K562 (cell line): ENCODE results near the gene IDH2. TPM values are rescaled to one million over a fixed set of nuclear protein-coding genes. Genes with fewer than 3 reads are reported as not detected.

Experiments
- ATAC-seq: fragments of 200-7000 bp; cut with Tn5 transposase; 3 replicates; pipeline ENCODE4 v1.9.1; 2020; ENCODE audit warnings: moderate library complexity
- BruUV-seq: library from RNA; stranded (reverse); fragments of 400-500 nt; replicated peaks from 2 replicates; lab custom pipeline; 2021; lab: Mats Ljungman, UMichigan
- CTCF ChIA-PET: fragments of 300-600 bp; formaldehyde crosslinking; extraction: SDS; loops from one replicate; lab custom pipeline; 2021; ENCODE audit warnings: low intra/inter-chr PET ratio; lab: Yijun Ruan, JAX
- POLR2A ChIA-PET: fragments of 300-600, 350-650 bp; sonication (Branson Sonifier 250); formaldehyde crosslinking; extraction: SDS; loops from one replicate; lab custom pipeline; 2021; ENCODE audit warnings: antibody characterized with exemption, inconsistent platforms; lab: Yijun Ruan, JAX
- DNase-seq, 4 experiments: peaks; one replicate each; pipeline versions ENCODE4 v3.0.0 to v3.0.0-alpha.2; 2011 to 2018; ENCODE audit warnings: low spot score in 3 of 4, mixed read lengths in 3 of 4; ENCODE audit errors: extremely low read depth in 1 of 4
- FAIRE-seq: peaks from 2 replicates; lab custom pipeline; 2011; peaks lifted over from hg19 to GRCh38; lab: Jason Lieb, UNC
- H2AFZ ChIP-seq: 2 replicates; pipeline ENCODE4 v1.6.0; 2011; ENCODE audit warnings: low read depth, low read length, control low read depth, inconsistent platforms
- H3K27ac ChIP-seq: fragments of 200-600 bp; 3 replicates; pipeline ENCODE4 v1.8.0; 2011; ENCODE audit warnings: low read depth, mild to moderate bottlenecking, control low read depth, inconsistent platforms, low read length, moderate library complexity, mixed read lengths; ENCODE audit errors: extremely low read depth
- H3K27me3 ChIP-seq, 2 experiments: fragments of 300-600 bp in 1 of 2; 2 replicates in 1 of 2; 3 replicates in 1 of 2; pipeline versions ENCODE4 v1.6.0 to v1.8.0; 2011; ENCODE audit warnings: inconsistent platforms in 2 of 2, low read length in 2 of 2, mild to moderate bottlenecking in 1 of 2, mixed read lengths in 1 of 2, moderate library complexity in 1 of 2; ENCODE audit not compliant: control insufficient read depth in 2 of 2, insufficient read depth in 2 of 2
- H3K36me3 ChIP-seq: fragments of 300-600 bp; 3 replicates; pipeline ENCODE4 v1.8.0; 2011; ENCODE audit warnings: mild to moderate bottlenecking, low read length, inconsistent platforms; ENCODE audit not compliant: control insufficient read depth, insufficient read depth
- H3K4me1 ChIP-seq, 2 experiments: fragments of 200-600 bp in 1 of 2; replicated peaks in 1 of 2; 2 replicates in 1 of 2; 3 replicates in 1 of 2; pipeline versions ENCODE4 v1.5.1 to v1.8.0; 2011; ENCODE audit warnings: inconsistent platforms in 2 of 2, low read length in 2 of 2, mild to moderate bottlenecking in 1 of 2, mixed read lengths in 1 of 2, moderate library complexity in 1 of 2; ENCODE audit not compliant: control insufficient read depth in 2 of 2, insufficient read depth in 2 of 2
- H3K4me2 ChIP-seq: 2 replicates; pipeline ENCODE4 v1.6.1; 2011; ENCODE audit warnings: low read length, control low read depth, inconsistent platforms, mixed read lengths; ENCODE audit not compliant: insufficient read depth
- H3K4me3 ChIP-seq: fragments of 200-600 bp; sonication (generic), shearing (Covaris generic); 2 replicates; pipeline ENCODE4 v1.5.1; 2016; ENCODE audit warnings: control low read depth, inconsistent platforms
- H3K79me2 ChIP-seq: fragments of 200-600 bp; 3 replicates; pipeline ENCODE4 v1.8.0; 2011; ENCODE audit warnings: low read length, inconsistent platforms; ENCODE audit not compliant: control insufficient read depth, insufficient read depth
- H3K9ac ChIP-seq, 2 experiments: 2 replicates each; pipeline versions ENCODE4 v1.6.0 to v1.6.1; 2011; ENCODE audit warnings: low read depth in 2 of 2, low read length in 2 of 2, control low read depth in 1 of 2, inconsistent platforms in 1 of 2, mild to moderate bottlenecking in 1 of 2, mixed read lengths in 1 of 2; ENCODE audit not compliant: insufficient read depth in 1 of 2
- H3K9me1 ChIP-seq: one replicate; pipeline ENCODE4 v1.6.0; 2011; ENCODE audit warnings: inconsistent platforms, mild to moderate bottlenecking, low read length, moderate library complexity; ENCODE audit not compliant: control insufficient read depth, insufficient read depth
- H3K9me3 ChIP-seq: replicated peaks from 2 replicates; pipeline ENCODE4 v1.5.1; 2011; ENCODE audit warnings: low read depth, low read length, inconsistent platforms; ENCODE audit not compliant: control insufficient read depth, insufficient read depth
- H4K20me1 ChIP-seq: replicated peaks from 2 replicates; pipeline ENCODE4 v1.6.1; 2011; ENCODE audit warnings: low read length, inconsistent platforms, mixed read lengths; ENCODE audit not compliant: control insufficient read depth, insufficient read depth
- JUN ChIP-seq, 2 experiments: sonication (generic) in 1 of 2; formaldehyde crosslinking in 1 of 2; IDR thresholded peaks; 2 replicates each; pipeline versions ENCODE4 v1.6.1 to v1.8.0; 2012 to 2022; ENCODE audit warnings: borderline replicate concordance in 2 of 2, mild to moderate bottlenecking in 2 of 2, improper control_type of control experiment in 1 of 2, low read depth in 1 of 2, low read length in 1 of 2, missing genetic modification reagents in 1 of 2
- MTA1 ChIP-seq: fragments of 450-650 bp; IDR thresholded peaks from 2 replicates; pipeline ENCODE4 v1.6.1; 2017; ENCODE audit warnings: borderline replicate concordance
- NRF1 ChIP-seq, 2 experiments: fragments of 450-650 bp; IDR thresholded peaks in 1 of 2; conservative IDR thresholded peaks in 1 of 2; 2 replicates each; pipeline ENCODE4 v1.6.1; 2014; ENCODE audit warnings: mild to moderate bottlenecking in 2 of 2
- PURB ChIP-seq: sonication (generic); formaldehyde crosslinking; IDR thresholded peaks from 2 replicates; pipeline ENCODE4 v1.9.0; 2021; ENCODE audit warnings: low read depth, mild to moderate bottlenecking, missing genetic modification reagents
- SMAD1 ChIP-seq: fragments of 150-350 bp; IDR thresholded peaks from 2 replicates; pipeline ENCODE4 v1.6.1; 2014; ENCODE audit warnings: low read length, low read depth; ENCODE audit not compliant: partially characterized antibody
- WGBS: fragments of 100-300 bp; shearing (Covaris generic); methylation state at CpG from one replicate; pipeline ENCODE4 v1.1.6; 2016; ENCODE audit warnings: low coverage, mixed read lengths; ENCODE audit not compliant: insufficient coverage; ENCODE audit errors: missing lambda C conversion rate; 5-methylcytosine and 5-hydroxymethylcytosine counted together
- in situ Hi-C: fragments of 300-500 bp; cut with MboI; formaldehyde crosslinking; loops from 4 replicates; pipeline ENCODE4 v1.15.0; 2018; ENCODE audit warnings: inconsistent platforms, mixed read lengths
- intact Hi-C: fragments of 100-400 bp; cut with micrococcal nuclease; formaldehyde crosslinking; loops from 2 replicates; pipeline ENCODE4 v1.14.2; 2022
- polyA plus RNA-seq, 8 experiments: library from polyadenylated mRNA; depleted of rRNA in 4 of 8; stranded (reverse) in 5 of 8; unstranded in 3 of 8; fragments of >200 nt; fragmentation: Nextera tagmentation in 2 of 8; fragmentation: Illumina TruSeq in 1 of 8; extraction: Ambion mirVana in 2 of 8; extraction: Trizol in 1 of 8; gene quantifications; 2 replicates each; pipeline versions ENCODE4 v1.2.1 to v1.2.3, GENCODE V29; 2011 to 2014; ENCODE audit warnings: inconsistent platforms in 1 of 8, missing spikeins in 1 of 8
- total RNA-seq, 7 experiments: library from RNA; depleted of rRNA in 6 of 7; stranded (reverse); fragments of >200 nt in 6 of 7; fragmentation: Illumina TruSeq in 2 of 7; extraction: Trizol in 2 of 7; gene quantifications; 2 replicates each; pipeline versions ENCODE4 v1.2.1 to v1.2.3, GENCODE V29; 2011 to 2021; ENCODE audit warnings: low replicate concordance in 1 of 7
- TF ChIP-seq, protein P1 (sequence below): fragments of 250-450 bp; sonication (Bioruptor Pico); IDR thresholded peaks from 2 replicates; pipeline ENCODE4 v1.6.1; 2021; ENCODE audit warnings: mild to moderate bottlenecking
- TF ChIP-seq, protein P2 (sequence below): sonication (generic); formaldehyde crosslinking; IDR thresholded peaks from 2 replicates; pipeline ENCODE4 v1.8.0; 2022; ENCODE audit warnings: missing genetic modification reagents, mild to moderate bottlenecking, borderline replicate concordance
- TF ChIP-seq, protein P3 (sequence below): fragments of 250-450 bp; sonication (Bioruptor Pico); IDR thresholded peaks from 2 replicates; pipeline ENCODE4 v1.5.1; 2021; ENCODE audit warnings: mild to moderate bottlenecking
- TF ChIP-seq, protein P4 (sequence below): fragments of 450-650 bp; IDR thresholded peaks from 2 replicates; pipeline ENCODE4 v1.6.1; 2017; ENCODE audit warnings: antibody characterized with exemption, mild to moderate bottlenecking

IDH2 gene
- total and polyA plus RNA-seq, 9 of the 15 experiments (the other 6 are each of a cell fraction or from before 2014, with no cell fraction given), result 0.70 to 99.9 (median 59.2) TPM

DNA sequence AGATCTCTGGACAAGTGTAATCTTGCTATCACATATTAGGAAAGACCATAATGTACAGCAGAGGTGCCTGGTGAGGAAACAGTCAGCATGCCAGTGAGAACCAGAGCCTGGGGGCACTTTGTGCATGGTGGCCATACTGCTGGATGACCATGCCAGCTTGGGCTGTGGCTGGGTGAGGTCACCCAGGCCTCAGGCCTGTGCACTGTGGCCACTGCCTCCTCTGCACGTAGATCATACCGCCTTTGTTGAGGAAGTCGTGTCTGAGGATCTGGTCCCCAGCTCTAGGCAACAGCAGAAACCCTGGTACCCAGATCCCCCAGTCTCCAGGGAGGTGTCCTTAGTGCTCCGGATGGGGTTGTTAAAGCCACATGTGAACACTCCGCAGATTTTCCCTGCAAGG lies 62.3 kb downstream of the IDH2 start:
- Histone ChIP-seq H3K9me1 (no peaks in the 10 kb centered on the region), H3K79me2 (no peaks in the 10 kb centered on the region; the same call in 2 of the 3 replicates), H2AFZ (no peak overlapping the region), H3K4me1 (peaks cover 44 to 48% of the 10 kb centered on the region in 2 experiments), H3K9ac (peak overlapping the region in 1 of 2 experiments; percentile 82; a peak in 2 of 4 replicates), H3K27ac (no peak overlapping the region), H3K4me3 (no peak overlapping the region), H3K36me3 (no peaks in the 10 kb centered on the region), H3K9me3 (no peaks in the 10 kb centered on the region), H3K4me2 (peak overlapping the region; percentile 30; the same call in 1 of the 2 replicates), H3K27me3 (no peaks in the 10 kb centered on the region), H4K20me1 (no peaks in the 10 kb centered on the region)
- 71% methylated on average over 5 of the region's 5 CpGs for WGBS
- TF ChIP-seq, protein P1, sequence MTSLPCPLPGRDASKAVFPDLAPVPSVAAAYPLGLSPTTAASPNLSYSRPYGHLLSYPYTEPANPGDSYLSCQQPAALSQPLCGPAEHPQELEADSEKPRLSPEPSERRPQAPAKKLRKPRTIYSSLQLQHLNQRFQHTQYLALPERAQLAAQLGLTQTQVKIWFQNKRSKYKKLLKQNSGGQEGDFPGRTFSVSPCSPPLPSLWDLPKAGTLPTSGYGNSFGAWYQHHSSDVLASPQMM, result no peak
- TF ChIP-seq JUN (IDR thresholded peaks at IDR 0.05; ENCODE audit: borderline replicate concordance, low read depth, low read length) (no peak), JUN (CRISPR knock-in tag; IDR thresholded peaks at IDR 0.05; ENCODE audit: borderline replicate concordance) (no peak), PURB (CRISPR knock-in tag) (no peak), NRF1 (conservative IDR thresholded peaks at IDR 0.05 in 1 of 2, IDR thresholded peaks at IDR 0.05 in 1 of 2) (no peak), SMAD1 (no peak), MTA1 (no peak)
- TF ChIP-seq, protein P2, sequence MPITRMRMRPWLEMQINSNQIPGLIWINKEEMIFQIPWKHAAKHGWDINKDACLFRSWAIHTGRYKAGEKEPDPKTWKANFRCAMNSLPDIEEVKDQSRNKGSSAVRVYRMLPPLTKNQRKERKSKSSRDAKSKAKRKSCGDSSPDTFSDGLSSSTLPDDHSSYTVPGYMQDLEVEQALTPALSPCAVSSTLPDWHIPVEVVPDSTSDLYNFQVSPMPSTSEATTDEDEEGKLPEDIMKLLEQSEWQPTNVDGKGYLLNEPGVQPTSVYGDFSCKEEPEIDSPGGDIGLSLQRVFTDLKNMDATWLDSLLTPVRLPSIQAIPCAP (CRISPR knock-in tag), result no peak
- TF ChIP-seq, protein P3, sequence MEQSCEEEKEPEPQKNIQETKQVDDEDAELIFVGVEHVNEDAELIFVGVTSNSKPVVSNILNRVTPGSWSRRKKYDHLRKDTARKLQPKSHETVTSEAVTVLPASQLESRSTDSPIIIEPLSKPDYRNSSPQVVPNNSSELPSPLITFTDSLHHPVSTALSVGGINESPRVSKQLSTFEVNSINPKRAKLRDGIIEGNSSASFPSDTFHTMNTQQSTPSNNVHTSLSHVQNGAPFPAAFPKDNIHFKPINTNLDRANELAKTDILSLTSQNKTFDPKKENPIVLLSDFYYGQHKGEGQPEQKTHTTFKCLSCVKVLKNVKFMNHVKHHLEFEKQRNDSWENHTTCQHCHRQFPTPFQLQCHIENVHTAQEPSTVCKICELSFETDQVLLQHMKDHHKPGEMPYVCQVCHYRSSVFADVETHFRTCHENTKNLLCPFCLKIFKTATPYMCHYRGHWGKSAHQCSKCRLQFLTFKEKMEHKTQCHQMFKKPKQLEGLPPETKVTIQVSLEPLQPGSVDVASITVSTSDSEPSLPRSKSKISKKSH (CRISPR knock-in tag), result no peak
- TF ChIP-seq, protein P4, sequence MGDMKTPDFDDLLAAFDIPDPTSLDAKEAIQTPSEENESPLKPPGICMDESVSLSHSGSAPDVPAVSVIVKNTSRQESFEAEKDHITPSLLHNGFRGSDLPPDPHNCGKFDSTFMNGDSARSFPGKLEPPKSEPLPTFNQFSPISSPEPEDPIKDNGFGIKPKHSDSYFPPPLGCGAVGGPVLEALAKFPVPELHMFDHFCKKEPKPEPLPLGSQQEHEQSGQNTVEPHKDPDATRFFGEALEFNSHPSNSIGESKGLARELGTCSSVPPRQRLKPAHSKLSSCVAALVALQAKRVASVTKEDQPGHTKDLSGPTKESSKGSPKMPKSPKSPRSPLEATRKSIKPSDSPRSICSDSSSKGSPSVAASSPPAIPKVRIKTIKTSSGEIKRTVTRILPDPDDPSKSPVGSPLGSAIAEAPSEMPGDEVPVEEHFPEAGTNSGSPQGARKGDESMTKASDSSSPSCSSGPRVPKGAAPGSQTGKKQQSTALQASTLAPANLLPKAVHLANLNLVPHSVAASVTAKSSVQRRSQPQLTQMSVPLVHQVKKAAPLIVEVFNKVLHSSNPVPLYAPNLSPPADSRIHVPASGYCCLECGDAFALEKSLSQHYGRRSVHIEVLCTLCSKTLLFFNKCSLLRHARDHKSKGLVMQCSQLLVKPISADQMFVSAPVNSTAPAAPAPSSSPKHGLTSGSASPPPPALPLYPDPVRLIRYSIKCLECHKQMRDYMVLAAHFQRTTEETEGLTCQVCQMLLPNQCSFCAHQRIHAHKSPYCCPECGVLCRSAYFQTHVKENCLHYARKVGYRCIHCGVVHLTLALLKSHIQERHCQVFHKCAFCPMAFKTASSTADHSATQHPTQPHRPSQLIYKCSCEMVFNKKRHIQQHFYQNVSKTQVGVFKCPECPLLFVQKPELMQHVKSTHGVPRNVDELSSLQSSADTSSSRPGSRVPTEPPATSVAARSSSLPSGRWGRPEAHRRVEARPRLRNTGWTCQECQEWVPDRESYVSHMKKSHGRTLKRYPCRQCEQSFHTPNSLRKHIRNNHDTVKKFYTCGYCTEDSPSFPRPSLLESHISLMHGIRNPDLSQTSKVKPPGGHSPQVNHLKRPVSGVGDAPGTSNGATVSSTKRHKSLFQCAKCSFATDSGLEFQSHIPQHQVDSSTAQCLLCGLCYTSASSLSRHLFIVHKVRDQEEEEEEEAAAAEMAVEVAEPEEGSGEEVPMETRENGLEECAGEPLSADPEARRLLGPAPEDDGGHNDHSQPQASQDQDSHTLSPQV, result no peak
- intact Hi-C loops (no loop called here), in situ Hi-C loops (no loop called here)
- no peak for DNase-seq
- no peak for FAIRE-seq
- ChIA-PET POLR2A (no interaction called here), CTCF (no interaction called here)
- no peak for ATAC-seq
- BruUV-seq, result no TSS peak
